Psoas muscle (tissue), 8 donors: Measurements from ENCODE around the gene PGAP6. TPM values are rescaled to one million over a fixed set of nuclear protein-coding genes. Genes with fewer than 3 reads are reported as not detected.

Experiments
- ATAC-seq, 4 donors: fragments of 200-7000 bp; cut with Tn5 transposase; one replicate each; pipeline ENCODE4 v1.9.1; 2020; ENCODE audit warnings: moderate library complexity in 3 of 4, mild to moderate bottlenecking in 2 of 4
- DNase-seq, 2 donors: peaks; one replicate each; pipeline ENCODE4 v3.0.0-alpha.2; 2020
- H3K27ac ChIP-seq: fragments of 200-600 bp; one replicate; pipeline ENCODE4 v1.8.0; 2022
- H3K27me3 ChIP-seq, 3 donors: fragments of 200-600 bp in 1 of 3; one replicate each; pipeline versions ENCODE4 v1.6.1 to v1.8.0; 2013 to 2022; ENCODE audit warnings: low read length in 2 of 3, mild to moderate bottlenecking in 2 of 3, moderate library complexity in 1 of 3; ENCODE audit not compliant: insufficient read depth in 3 of 3
- H3K36me3 ChIP-seq, 2 donors: fragments of 200-600 bp in 1 of 2; one replicate each; pipeline versions ENCODE4 v1.6.1 to v1.8.0; 2013 to 2022; ENCODE audit warnings: low read depth in 1 of 2, mild to moderate bottlenecking in 1 of 2, moderate library complexity in 1 of 2; ENCODE audit not compliant: insufficient read depth in 1 of 2
- H3K4me1 ChIP-seq: fragments of 200-600 bp; one replicate; pipeline ENCODE4 v1.8.0; 2022
- H3K4me3 ChIP-seq: fragments of 200-600 bp; one replicate; pipeline ENCODE4 v1.8.0; 2022; ENCODE audit warnings: mild to moderate bottlenecking
- H3K9me3 ChIP-seq: fragments of 200-600 bp; one replicate; pipeline ENCODE4 v1.8.0; 2022
- WGBS, 3 donors: extraction: QIAGEN DNeasy Blood & Tissue Kit; methylation state at CpG; one replicate each; pipeline versions ENCODE4 v1.1.6 to v1.1.7; 2013; 5-methylcytosine and 5-hydroxymethylcytosine counted together
- intact Hi-C, 2 donors: fragments of 100-400 bp; cut with DNase I; formaldehyde crosslinking; loops; one replicate each; pipeline versions ENCODE4 v1.11.0 to v1.14.2; 2022
- long read RNA-seq, 2 donors: library from polyadenylated mRNA; unstranded; transcript quantifications; one replicate each; pipeline ENCODE4 v2.0.0, GENCODE V29; 2021
- polyA plus RNA-seq, 3 donors: library from polyadenylated mRNA; stranded (reverse); fragments of 200-250 nt; gene quantifications; one replicate each; pipeline ENCODE4 v1.2.3, GENCODE V29; 2013
- total RNA-seq, 4 donors: library from RNA; stranded (reverse); fragmentation: NEBNext Ultra II Directional in 2 of 4; extraction: Animal tissue kit (Norgen Biotek cat#: 25700) in 2 of 4; gene quantifications; one replicate each; pipeline versions ENCODE4 v1.2.1 to v1.2.4, GENCODE V29; 2021 to 2023
- TF ChIP-seq, protein P1 (sequence below): fragments of 200-600 bp; IDR thresholded peaks from one replicate; pipeline ENCODE4 v1.8.0; 2022; ENCODE audit warnings: antibody characterized with exemption
- donor health status: healthy with polysubstance abuse.
- donor health status: DM: no; HTN: no; CAD: no; lungs with moderate emphysema.
- donor health status: Bipolar disorder and iron deficiency.
- donor health status: healthy.
- donor health status: DM: yes; HTN: yes; CAD: no.
- donor health status: DM: no; HTN: no; CAD: no.
- donor health status: DM: no; HTN: no; CAD: no.
- donor health status: DM: yes; HTN: yes; CAD: no.

The PGAP6 gene, protein sequence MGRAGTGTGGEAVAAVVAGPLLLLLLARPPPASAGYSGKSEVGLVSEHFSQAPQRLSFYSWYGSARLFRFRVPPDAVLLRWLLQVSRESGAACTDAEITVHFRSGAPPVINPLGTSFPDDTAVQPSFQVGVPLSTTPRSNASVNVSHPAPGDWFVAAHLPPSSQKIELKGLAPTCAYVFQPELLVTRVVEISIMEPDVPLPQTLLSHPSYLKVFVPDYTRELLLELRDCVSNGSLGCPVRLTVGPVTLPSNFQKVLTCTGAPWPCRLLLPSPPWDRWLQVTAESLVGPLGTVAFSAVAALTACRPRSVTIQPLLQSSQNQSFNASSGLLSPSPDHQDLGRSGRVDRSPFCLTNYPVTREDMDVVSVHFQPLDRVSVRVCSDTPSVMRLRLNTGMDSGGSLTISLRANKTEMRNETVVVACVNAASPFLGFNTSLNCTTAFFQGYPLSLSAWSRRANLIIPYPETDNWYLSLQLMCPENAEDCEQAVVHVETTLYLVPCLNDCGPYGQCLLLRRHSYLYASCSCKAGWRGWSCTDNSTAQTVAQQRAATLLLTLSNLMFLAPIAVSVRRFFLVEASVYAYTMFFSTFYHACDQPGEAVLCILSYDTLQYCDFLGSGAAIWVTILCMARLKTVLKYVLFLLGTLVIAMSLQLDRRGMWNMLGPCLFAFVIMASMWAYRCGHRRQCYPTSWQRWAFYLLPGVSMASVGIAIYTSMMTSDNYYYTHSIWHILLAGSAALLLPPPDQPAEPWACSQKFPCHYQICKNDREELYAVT
- total RNA-seq (10 to 100 TPM; 27.2 to 34.7 (median 32.2) TPM), polyA plus RNA-seq (10 to 100 TPM; 26.0 to 46.9 (median 42.1) TPM)
- long read RNA-seq, donor 1, transcript TMEM8A-204 (13 exons, 3,691 nt) = major isoform, 13 of 37 reads
- long read RNA-seq, donor 1, partial matches to known transcripts = 17 of 37 reads
- long read RNA-seq, donor 1, other reads (novel, unspliced or antisense) = 7 of 37 reads
- long read RNA-seq, donor 2, transcript TMEM8A-204 (13 exons, 3,691 nt) = major isoform, 39 of 71 reads
- long read RNA-seq, donor 2, partial matches to known transcripts = 20 of 71 reads
- long read RNA-seq, donor 2, other reads (novel, unspliced or antisense) = 12 of 71 reads

DNA sequence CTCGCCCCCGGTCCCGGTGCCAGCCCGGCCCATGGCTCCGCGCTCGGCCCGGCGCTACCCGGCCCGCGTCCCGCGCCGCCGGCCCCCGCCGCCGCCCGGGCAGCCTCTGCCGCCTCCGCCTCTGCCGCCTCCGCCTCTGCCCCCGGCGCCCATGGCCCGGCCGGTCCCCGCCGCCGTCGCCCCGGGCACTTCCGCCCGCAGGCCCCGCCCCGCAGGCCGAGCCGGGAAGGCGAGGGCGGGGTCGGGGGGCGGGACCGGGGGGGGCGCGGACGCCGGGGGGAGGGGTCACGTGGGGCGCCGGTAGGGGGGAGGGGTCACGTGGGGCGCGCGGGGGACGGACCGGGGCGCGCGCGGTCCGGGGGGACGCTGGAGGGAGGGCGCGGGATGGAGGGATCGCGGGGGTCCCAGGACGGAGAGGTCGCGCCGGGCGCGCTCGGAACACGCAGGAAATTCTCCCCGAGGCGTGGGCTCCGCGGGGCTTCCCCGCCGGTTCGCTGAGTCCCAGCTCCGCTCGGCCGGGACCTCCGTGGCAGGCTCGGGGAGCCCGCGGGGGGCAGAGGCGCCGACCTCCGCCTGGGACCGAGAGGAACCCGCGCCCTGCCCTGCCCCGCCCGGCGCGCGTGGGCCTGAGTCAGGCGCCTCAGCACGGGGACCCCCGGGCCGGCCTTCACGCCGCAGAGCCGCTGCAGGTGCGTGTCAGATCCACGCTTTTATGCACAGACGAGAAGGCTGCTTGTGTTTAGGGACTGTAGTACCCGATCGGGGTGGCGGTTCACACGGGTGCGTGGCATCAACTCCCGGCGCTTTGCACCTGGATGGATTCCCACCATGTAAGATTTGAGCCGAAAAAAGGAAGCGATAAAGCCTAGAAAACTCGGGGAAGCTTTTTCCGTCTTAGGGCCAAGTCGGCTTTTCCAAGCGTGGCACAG, at the start of gene PGAP6:
TSS of gene PGAP6 (minus strand) at position 190 of the 929 bp plus-strand sequence. CDS start at position 33, 157 bp downstream.
- Histone ChIP-seq H3K27ac (peak within 1 kb of the TSS; percentile 82), H3K4me3 (peak within 1 kb of the TSS; percentile 96), H3K36me3 (peaks cover 0 to 5% of the 10 kb centered on the region in 2 donors), H3K27me3 (no peaks in the 10 kb centered on the region), H3K4me1 (peaks cover 39% of the 10 kb centered on the region), H3K9me3 (no peaks in the 10 kb centered on the region)
- intact Hi-C loops = no loop called here
- 0% methylated on average over 30 to 110 of the region's 123 CpGs for WGBS, 3 donors
- ATAC-seq (peak; percentile 71 to 82 (median 77)), DNase-seq (peak; percentile 75 to 85)
- TF ChIP-seq, protein P1, sequence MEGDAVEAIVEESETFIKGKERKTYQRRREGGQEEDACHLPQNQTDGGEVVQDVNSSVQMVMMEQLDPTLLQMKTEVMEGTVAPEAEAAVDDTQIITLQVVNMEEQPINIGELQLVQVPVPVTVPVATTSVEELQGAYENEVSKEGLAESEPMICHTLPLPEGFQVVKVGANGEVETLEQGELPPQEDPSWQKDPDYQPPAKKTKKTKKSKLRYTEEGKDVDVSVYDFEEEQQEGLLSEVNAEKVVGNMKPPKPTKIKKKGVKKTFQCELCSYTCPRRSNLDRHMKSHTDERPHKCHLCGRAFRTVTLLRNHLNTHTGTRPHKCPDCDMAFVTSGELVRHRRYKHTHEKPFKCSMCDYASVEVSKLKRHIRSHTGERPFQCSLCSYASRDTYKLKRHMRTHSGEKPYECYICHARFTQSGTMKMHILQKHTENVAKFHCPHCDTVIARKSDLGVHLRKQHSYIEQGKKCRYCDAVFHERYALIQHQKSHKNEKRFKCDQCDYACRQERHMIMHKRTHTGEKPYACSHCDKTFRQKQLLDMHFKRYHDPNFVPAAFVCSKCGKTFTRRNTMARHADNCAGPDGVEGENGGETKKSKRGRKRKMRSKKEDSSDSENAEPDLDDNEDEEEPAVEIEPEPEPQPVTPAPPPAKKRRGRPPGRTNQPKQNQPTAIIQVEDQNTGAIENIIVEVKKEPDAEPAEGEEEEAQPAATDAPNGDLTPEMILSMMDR = no peak

DNA sequence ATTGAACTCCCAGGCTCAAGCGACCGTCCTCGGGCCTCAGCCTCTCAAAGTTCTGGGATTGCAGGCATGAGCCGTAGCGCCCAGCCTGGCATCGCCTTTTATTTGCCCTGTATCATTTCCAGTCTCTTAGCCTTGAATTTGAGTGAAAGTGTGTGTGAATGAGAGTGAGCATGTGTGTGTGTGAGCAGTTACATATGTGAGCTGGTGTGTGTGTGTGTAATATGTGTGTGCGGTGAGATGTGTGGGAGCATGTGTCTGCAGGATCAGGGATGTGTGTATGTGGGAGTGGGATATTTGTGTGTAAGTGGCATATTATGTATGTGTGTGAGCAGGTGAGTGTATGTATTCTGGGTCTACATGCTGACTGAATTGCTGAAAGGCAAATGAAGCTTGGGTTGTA, 49.1 kb upstream of the PGAP6 start:
- ATAC-seq (no peak), DNase-seq (no peak)
- WGBS, 3 donors = 95 to 97% (median 97%) methylated on average over 7 of the region's 7 CpGs
- no peak overlapping the region for H3K27ac ChIP-seq
- TF ChIP-seq, protein P1 = no peak
- no peak overlapping the region for H3K4me3 ChIP-seq
- H3K9me3 ChIP-seq = no peaks in the 10 kb centered on the region
- H3K36me3 ChIP-seq = peaks cover 0 to 32% of the 10 kb centered on the region in 2 donors
- peaks cover 33% of the 10 kb centered on the region for H3K4me1 ChIP-seq
- no peaks in the 10 kb centered on the region for H3K27me3 ChIP-seq
- intact Hi-C loops = no loop called here

DNA sequence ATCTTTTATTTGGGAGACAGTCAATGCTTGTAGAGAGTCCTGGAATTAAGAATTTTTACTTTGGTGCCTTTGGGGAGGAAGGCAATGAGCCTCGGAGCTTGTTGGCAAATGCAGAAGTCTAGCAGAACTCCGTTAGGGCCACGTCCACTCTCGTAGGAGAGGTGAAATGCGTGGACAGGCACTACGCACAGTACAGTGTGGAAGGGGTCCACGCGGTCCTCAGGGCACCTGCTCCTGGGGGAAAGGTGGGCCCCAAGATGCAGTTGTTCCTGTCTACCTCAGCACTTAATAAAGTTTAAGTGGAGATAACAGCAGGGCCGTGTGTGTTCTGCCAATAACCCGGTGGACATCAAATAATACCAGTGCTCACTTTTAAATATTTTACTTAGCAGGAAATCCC, 45.5 kb upstream of the PGAP6 start:
- Histone ChIP-seq H3K9me3 (no peaks in the 10 kb centered on the region), H3K27me3 (no peaks in the 10 kb centered on the region), H3K4me3 (peak overlapping the region; percentile 89), H3K4me1 (peaks cover 51% of the 10 kb centered on the region), H3K36me3 (peaks cover 0 to 11% of the 10 kb centered on the region in 2 donors), H3K27ac (peak overlapping the region; percentile 80)
- WGBS, 3 donors = 28 to 57% (median 33%) methylated on average over 10 of the region's 10 CpGs
- ATAC-seq (no peak), DNase-seq (no peak)
- intact Hi-C loops = loop anchor here in 1 of 2 donors (5.0 kb wide), 1 partner anchor 45 kb away; no protein-coding TSS in a partner anchor
- TF ChIP-seq, protein P1 = no peak

DNA sequence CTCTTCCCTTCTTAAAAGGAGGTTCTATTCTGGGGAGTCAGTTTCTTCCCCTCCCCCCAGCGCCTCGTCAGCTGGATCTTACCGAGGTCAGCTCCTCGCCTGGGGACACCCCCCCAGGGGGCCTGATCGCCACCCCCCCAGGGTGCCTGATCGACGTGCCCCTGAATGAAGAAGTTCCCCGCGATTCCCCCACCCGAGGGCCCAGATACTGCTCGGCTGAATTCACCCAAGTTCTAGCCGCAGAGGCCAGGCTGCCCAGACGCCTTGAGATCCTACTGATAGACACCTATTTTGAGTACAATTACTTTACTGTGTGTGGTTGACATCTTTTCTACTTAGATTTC, 45.1 kb upstream of the PGAP6 start:
- Histone ChIP-seq H3K4me3 (peak overlapping the region; percentile 89), H3K9me3 (no peaks in the 10 kb centered on the region), H3K27me3 (no peaks in the 10 kb centered on the region), H3K36me3 (peaks cover 0 to 11% of the 10 kb centered on the region in 2 donors), H3K27ac (peak overlapping the region; percentile 80), H3K4me1 (peaks cover 51% of the 10 kb centered on the region)
- ATAC-seq (no peak), DNase-seq (no peak)
- TF ChIP-seq, protein P1 = no peak
- intact Hi-C loops = loop anchor here in 1 of 2 donors (5.0 kb wide), 1 partner anchor 45 kb away; no protein-coding TSS in a partner anchor
- 4 to 7% (median 7%) methylated on average over 12 to 13 of the region's 13 CpGs for WGBS, 3 donors
